HCT116 (cell line): ENCODE measurements around the gene MFRP. TPM values are rescaled to one million over a fixed set of nuclear protein-coding genes. Genes with fewer than 3 reads are reported as not detected.

Experiments
- ATAC-seq: fragments of 200-7000 bp; cut with Tn5 transposase; 2 replicates; pipeline ENCODE4 v1.9.1; 2020; ENCODE audit warnings: mild to moderate bottlenecking, moderate library complexity
- BruUV-seq: library from RNA; stranded (reverse); fragments of 400-500 nt; replicated peaks from 2 replicates; lab custom pipeline; 2021; lab: Mats Ljungman, UMichigan
- CTCF ChIA-PET: fragments of 300-600 bp; sonication (Branson Sonifier 250); formaldehyde crosslinking; loops from one replicate; lab custom pipeline; 2021; ENCODE audit warnings: antibody characterized with exemption; lab: Charles Lee
- POLR2A ChIA-PET: fragments of 300-600, 350-600 bp; sonication (Branson Sonifier 250); formaldehyde crosslinking; loops from one replicate; lab custom pipeline; 2021; ENCODE audit warnings: antibody characterized with exemption; lab: Charles Lee
- RAD21 ChIA-PET, 2 experiments: fragments of 300-600 bp; sonication (Branson Sonifier 250); formaldehyde crosslinking; loops; one replicate each; lab custom pipeline; 2023; ENCODE audit warnings: low total read pairs in 2 of 2; ENCODE audit not compliant: uncharacterized antibody in 2 of 2, unreplicated experiment in 2 of 2, low non-redundant PET in 1 of 2; lab: Charles Lee
- DNase-seq: peaks from one replicate; pipeline ENCODE4 v3.0.0-alpha.2; 2010; ENCODE audit warnings: low read depth, low spot score
- H2AFZ ChIP-seq: fragments of 200-600 bp; shearing (Covaris generic), sonication (generic); 2 replicates; pipeline ENCODE4 v1.6.1; 2017; ENCODE audit warnings: low read depth, mixed run types, mixed read lengths, antibody characterized with exemption, low read length; ENCODE audit not compliant: poor library complexity, severe bottlenecking
- H3K27ac ChIP-seq: 2 replicates; pipeline ENCODE4 v1.5.1; 2012; ENCODE audit warnings: low read depth, low read length
- H3K27me3 ChIP-seq: fragments of 200-600 bp; sonication (generic); 2 replicates; pipeline ENCODE4 v1.6.1; 2016; ENCODE audit warnings: mixed run types, low read length, mixed read lengths; ENCODE audit not compliant: insufficient read depth
- H3K36me3 ChIP-seq, 2 experiments: fragments of 200-500 bp in 1 of 2; fragments of 200-600 bp in 1 of 2; sonication (Bioruptor generic) in 1 of 2; sonication (generic) in 1 of 2; 2 replicates each; pipeline versions ENCODE4 v1.5.1 to v1.6.1; 2014 to 2016; ENCODE audit warnings: low read length in 2 of 2, inconsistent platforms in 1 of 2, mixed read lengths in 1 of 2, mixed run types in 1 of 2; ENCODE audit not compliant: insufficient read depth in 2 of 2, control insufficient read depth in 1 of 2
- H3K4me1 ChIP-seq, 2 experiments: fragments of 200-600 bp in 1 of 2; sonication (generic) in 1 of 2; 2 replicates each; pipeline versions ENCODE4 v1.5.1 to v1.6.1; 2012 to 2017; ENCODE audit warnings: low read length in 2 of 2, inconsistent platforms in 1 of 2, mild to moderate bottlenecking in 1 of 2, mixed read lengths in 1 of 2, mixed run types in 1 of 2, moderate library complexity in 1 of 2; ENCODE audit not compliant: insufficient read depth in 2 of 2, control insufficient read depth in 1 of 2
- H3K4me2 ChIP-seq: fragments of 200-600 bp; sonication (generic); 2 replicates; pipeline ENCODE4 v1.6.1; 2017; ENCODE audit warnings: mixed run types, low read length, mixed read lengths
- H3K4me3 ChIP-seq, 2 experiments: fragments of 200-600 bp in 1 of 2; sonication (generic) in 1 of 2; replicated peaks in 1 of 2; 2 replicates each; pipeline ENCODE4 v1.5.1; 2011 to 2016; ENCODE audit warnings: low read length in 2 of 2, control low read depth in 1 of 2, low read depth in 1 of 2, mild to moderate bottlenecking in 1 of 2, mixed read lengths in 1 of 2, mixed run types in 1 of 2
- H3K79me2 ChIP-seq: fragments of 200-600 bp; sonication (generic); 2 replicates; pipeline ENCODE4 v1.6.1; 2017; ENCODE audit warnings: mild to moderate bottlenecking, mixed run types, low read length, moderate library complexity, mixed read lengths; ENCODE audit not compliant: insufficient read depth
- H3K9ac ChIP-seq: fragments of 200-600 bp; sonication (generic); 2 replicates; pipeline ENCODE4 v1.6.1; 2016; ENCODE audit warnings: low read length, mixed read lengths
- H3K9me2 ChIP-seq: fragments of 200-600 bp; sonication (generic), shearing (Covaris generic); 2 replicates; pipeline ENCODE4 v1.6.1; 2017; ENCODE audit warnings: mixed run types, mild to moderate bottlenecking, moderate library complexity; ENCODE audit not compliant: insufficient read depth
- H3K9me3 ChIP-seq, 2 experiments: fragments of 200-500 bp in 1 of 2; fragments of 200-600 bp in 1 of 2; sonication (Bioruptor generic) in 1 of 2; sonication (generic) in 1 of 2; 2 replicates each; pipeline ENCODE4 v1.6.1; 2014 to 2017; ENCODE audit warnings: low read length in 2 of 2, mixed read lengths in 2 of 2, inconsistent platforms in 1 of 2, low read depth in 1 of 2, mild to moderate bottlenecking in 1 of 2, mixed run types in 1 of 2, moderate library complexity in 1 of 2; ENCODE audit not compliant: control insufficient read depth in 1 of 2, insufficient read depth in 1 of 2
- H4K20me1 ChIP-seq: fragments of 200-600 bp; sonication (generic), shearing (Covaris generic); 2 replicates; pipeline ENCODE4 v1.6.1; 2017; ENCODE audit warnings: mixed run types, mild to moderate bottlenecking, moderate library complexity; ENCODE audit not compliant: insufficient read depth
- CBX3 ChIP-seq: IDR thresholded peaks from 2 replicates; pipeline ENCODE4 v1.6.1; 2012; ENCODE audit warnings: low read depth
- CEBPB ChIP-seq: IDR thresholded peaks from 2 replicates; pipeline ENCODE4 v1.6.1; 2012; ENCODE audit warnings: low read depth
- EGR1 ChIP-seq: IDR thresholded peaks from 2 replicates; pipeline ENCODE4 v1.6.1; 2012; ENCODE audit warnings: low read depth
- ELF1 ChIP-seq: IDR thresholded peaks from 2 replicates; pipeline ENCODE4 v1.6.1; 2012; ENCODE audit warnings: low read depth, borderline replicate concordance
- EZH2 ChIP-seq: fragments of 200-600 bp; sonication (generic); IDR thresholded peaks from 2 replicates; pipeline ENCODE4 v1.6.1; 2017; ENCODE audit warnings: antibody characterized with exemption, mixed run types
- FOSL1 ChIP-seq: IDR thresholded peaks from 2 replicates; pipeline ENCODE4 v1.6.1; 2012; ENCODE audit warnings: low read depth
- JUND ChIP-seq: IDR thresholded peaks from 2 replicates; pipeline ENCODE4 v1.6.1; 2012
- SIN3A ChIP-seq: IDR thresholded peaks from 2 replicates; pipeline ENCODE4 v1.6.1; 2012; ENCODE audit warnings: low read depth
- SP1 ChIP-seq: IDR thresholded peaks from 2 replicates; pipeline ENCODE4 v1.6.1; 2012; ENCODE audit warnings: low read depth
- YY1 ChIP-seq: IDR thresholded peaks from 2 replicates; pipeline ENCODE4 v1.6.1; 2011; ENCODE audit warnings: low read length, low read depth, moderate library complexity, mild to moderate bottlenecking; ENCODE audit not compliant: insufficient replicate concordance; ENCODE audit errors: extremely low read depth
- ZBTB33 ChIP-seq: IDR thresholded peaks from 2 replicates; pipeline ENCODE4 v1.6.1; 2011; ENCODE audit warnings: mild to moderate bottlenecking, low read length, moderate library complexity; ENCODE audit not compliant: insufficient replicate concordance; ENCODE audit errors: extremely low read depth
- ZFX ChIP-seq: fragments of 450-650 bp; IDR thresholded peaks from 2 replicates; pipeline ENCODE4 v1.6.1; 2017
- ZNF274 ChIP-seq: fragments of 200-500 bp; sonication (Bioruptor generic); IDR thresholded peaks from 2 replicates; pipeline ENCODE4 v1.6.1; 2014; ENCODE audit warnings: mild to moderate bottlenecking, low read depth, low read length, inconsistent platforms
- intact Hi-C: fragments of 100-400 bp; cut with micrococcal nuclease; formaldehyde crosslinking; loops from 2 replicates; pipeline ENCODE4 v1.10.0; 2022
- total RNA-seq: library from RNA; stranded (reverse); gene quantifications from one replicate; pipeline ENCODE4 v1.2.1, GENCODE V29; 2021; ENCODE audit not compliant: unreplicated experiment
- TF ChIP-seq, protein P1 (sequence below), 3 experiments: fragments of 200-600 bp in 1 of 3; sonication (generic) in 1 of 3; IDR thresholded peaks in 2 of 3; conservative IDR thresholded peaks in 1 of 3; 2 replicates each; pipeline ENCODE4 v1.5.1; 2012 to 2017; ENCODE audit warnings: low read depth in 2 of 3, low read length in 2 of 3, antibody characterized with exemption in 1 of 3, borderline replicate concordance in 1 of 3, control low read depth in 1 of 3, mild to moderate bottlenecking in 1 of 3, mixed read lengths in 1 of 3, mixed run types in 1 of 3, moderate library complexity in 1 of 3; ENCODE audit not compliant: insufficient read depth in 1 of 3

Gene MFRP
- total RNA-seq, 1 experiment from 2014 or later: not detected

- H3K9me3 ChIP-seq: no peaks in the 10 kb centered on the region
- H3K9ac ChIP-seq: no peak overlapping the region
- DNase-seq (no peak), ATAC-seq (no peak)
- H2AFZ ChIP-seq: no peak overlapping the region
- peaks cover 4 to 45% of the 10 kb centered on the region in 2 experiments; a peak in 3 of 4 replicates for H3K4me1 ChIP-seq
- ChIA-PET CTCF (interaction anchor here (0.6 to 3.9 kb wide), 27 partner anchors 11 to 1255 kb away, joined by 3 to 68 read pairs (median 5); partner anchors contain the start of genes CBL, DPAGT1, MCAM and USP2), RAD21 (interaction anchor here in 1 of 2 experiments (1.1 to 1.3 kb wide), 2 partner anchors 17 to 136 kb away, joined by 4 read pairs; no protein-coding TSS in a partner anchor), POLR2A (interaction anchor here (1.0 kb wide), 1 partner anchor 126 kb away, joined by 3 read pairs; no protein-coding TSS in a partner anchor)
- no TSS peak for BruUV-seq
- H3K9me2 ChIP-seq: no peaks in the 10 kb centered on the region
- no peak overlapping the region for H3K27ac ChIP-seq
- H3K36me3 ChIP-seq: peaks cover 0 to 12% of the 10 kb centered on the region in 2 experiments; a peak in 2 of 4 replicates
- H3K79me2 ChIP-seq: peaks cover 30% of the 10 kb centered on the region
- TF ChIP-seq ZBTB33: no peak
- no peak for TF ChIP-seq CEBPB
- TF ChIP-seq SIN3A: no peak
- TF ChIP-seq FOSL1: no peak
- no peak for TF ChIP-seq ELF1
- TF ChIP-seq, protein P1, sequence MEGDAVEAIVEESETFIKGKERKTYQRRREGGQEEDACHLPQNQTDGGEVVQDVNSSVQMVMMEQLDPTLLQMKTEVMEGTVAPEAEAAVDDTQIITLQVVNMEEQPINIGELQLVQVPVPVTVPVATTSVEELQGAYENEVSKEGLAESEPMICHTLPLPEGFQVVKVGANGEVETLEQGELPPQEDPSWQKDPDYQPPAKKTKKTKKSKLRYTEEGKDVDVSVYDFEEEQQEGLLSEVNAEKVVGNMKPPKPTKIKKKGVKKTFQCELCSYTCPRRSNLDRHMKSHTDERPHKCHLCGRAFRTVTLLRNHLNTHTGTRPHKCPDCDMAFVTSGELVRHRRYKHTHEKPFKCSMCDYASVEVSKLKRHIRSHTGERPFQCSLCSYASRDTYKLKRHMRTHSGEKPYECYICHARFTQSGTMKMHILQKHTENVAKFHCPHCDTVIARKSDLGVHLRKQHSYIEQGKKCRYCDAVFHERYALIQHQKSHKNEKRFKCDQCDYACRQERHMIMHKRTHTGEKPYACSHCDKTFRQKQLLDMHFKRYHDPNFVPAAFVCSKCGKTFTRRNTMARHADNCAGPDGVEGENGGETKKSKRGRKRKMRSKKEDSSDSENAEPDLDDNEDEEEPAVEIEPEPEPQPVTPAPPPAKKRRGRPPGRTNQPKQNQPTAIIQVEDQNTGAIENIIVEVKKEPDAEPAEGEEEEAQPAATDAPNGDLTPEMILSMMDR (IDR thresholded peaks at IDR 0.05 in 2 of 3, conservative IDR thresholded peaks at IDR 0.05 in 1 of 3; ENCODE audit: borderline replicate concordance in 1 of 3, insufficient read depth in 1 of 3, low read depth in 2 of 3, low read length in 2 of 3): no peak
- no peak for TF ChIP-seq ZNF274
- no peak for TF ChIP-seq YY1
- TF ChIP-seq EZH2: no peak
- no peak for TF ChIP-seq CBX3
- TF ChIP-seq EGR1: no peak
- no peak for TF ChIP-seq SP1
- no peak for TF ChIP-seq JUND
- TF ChIP-seq ZFX: no peak
- intact Hi-C loops: no loop called here
- H3K4me3 ChIP-seq: no peak overlapping the region
- H4K20me1 ChIP-seq: no peaks in the 10 kb centered on the region
- H3K27me3 ChIP-seq: no peaks in the 10 kb centered on the region
- H3K4me2 ChIP-seq: no peak overlapping the region
These were observed 7.4 kb downstream of the MFRP start for GRCh38 chr11:119338965-119339588.
